ENCODE data around the gene OXCT2. TPM values are rescaled to one million over a fixed set of nuclear protein-coding genes. Genes with fewer than 3 reads are reported as not detected.
A peak's percentile ranks its signal among the peaks of the same experiment; 100 is the strongest.

Gene OXCT2
- polyA plus RNA-seq, 1 donor (not counting 4 experiments of a cell fraction or from before 2014, with no cell fraction given) = not detected

DNA sequence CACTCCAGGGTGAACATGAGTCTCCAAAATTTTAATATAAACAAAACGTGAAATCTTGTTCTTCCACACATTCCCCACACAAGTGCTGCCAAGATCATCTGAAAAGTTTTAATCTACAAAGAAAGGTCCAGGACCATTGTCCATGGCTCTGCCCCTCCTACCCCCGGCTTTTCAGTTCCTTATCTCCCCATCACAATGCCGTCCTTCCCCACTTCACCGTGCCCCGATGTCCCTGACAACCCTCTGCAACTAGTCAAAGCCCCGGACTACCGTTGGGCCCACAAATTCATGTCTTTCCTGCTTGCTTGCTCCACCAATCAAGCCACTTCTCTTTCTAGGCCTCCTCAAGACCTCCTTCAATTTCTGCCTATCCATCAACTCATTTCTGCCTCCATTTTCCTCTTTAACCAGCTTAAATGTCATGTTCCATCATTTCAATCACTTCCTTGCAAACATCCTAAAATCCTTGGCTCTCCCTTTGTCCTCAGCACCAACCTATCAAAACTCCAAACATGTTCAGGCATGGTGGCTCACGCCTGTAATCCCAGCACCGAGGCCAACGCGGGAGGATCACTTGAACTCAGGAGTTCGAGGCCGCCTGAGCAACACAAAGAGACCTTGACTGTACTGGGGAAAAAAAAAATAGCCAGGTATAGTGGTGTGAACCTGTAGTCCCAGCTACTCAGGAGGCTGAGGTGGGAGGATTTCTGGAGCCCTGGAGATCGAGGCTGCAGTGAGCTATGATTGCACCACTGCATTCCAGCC, 31.5 kb upstream of the OXCT2 start:
- Histone ChIP-seq H3K4me2 (ENCODE audit: control insufficient read depth, extremely low read depth, insufficient read depth, low read depth, low read length) (no peak overlapping the region), H3K4me3 (ENCODE audit: control insufficient read depth in 2 of 3, extremely low read depth in 1 of 3, insufficient read depth in 2 of 3, low read depth in 1 of 3, low read length in 3 of 3) (no peak overlapping the region), H3K4me1 (ENCODE audit: control insufficient read depth, extremely low read depth, insufficient read depth, low read length) (peaks cover 16% of the 10 kb centered on the region), H3K9ac (ENCODE audit: control insufficient read depth, extremely low read depth, insufficient read depth, low read length) (no peak overlapping the region), H3K27ac (ENCODE audit: control insufficient read depth, insufficient read depth, low read length) (no peak overlapping the region), H3K9me3 (ENCODE audit: control insufficient read depth, low read depth, low read length) (no peaks in the 10 kb centered on the region), H3K9me1 (ENCODE audit: control insufficient read depth, extremely low read depth, insufficient read depth, low read length) (no peaks in the 10 kb centered on the region), H4K20me1 (ENCODE audit: control insufficient read depth, extremely low read depth, insufficient read depth, low read length) (no peaks in the 10 kb centered on the region), H3K79me2 (ENCODE audit: control insufficient read depth, insufficient read depth, low read length) (no peaks in the 10 kb centered on the region), H2AFZ (ENCODE audit: control insufficient read depth, low read length) (no peak overlapping the region), H3K36me3 (ENCODE audit: control insufficient read depth in 2 of 2, extremely low read depth in 1 of 2, insufficient read depth in 2 of 2, low read length in 2 of 2) (no peaks in the 10 kb centered on the region), H3K27me3 (ENCODE audit: control insufficient read depth, extremely low read depth, insufficient read depth, low read length) (no peaks in the 10 kb centered on the region)
- TF ChIP-seq EZH2 (IDR thresholded peaks at IDR 0.05; ENCODE audit: low read length) = no peak
- TF ChIP-seq, protein P1, sequence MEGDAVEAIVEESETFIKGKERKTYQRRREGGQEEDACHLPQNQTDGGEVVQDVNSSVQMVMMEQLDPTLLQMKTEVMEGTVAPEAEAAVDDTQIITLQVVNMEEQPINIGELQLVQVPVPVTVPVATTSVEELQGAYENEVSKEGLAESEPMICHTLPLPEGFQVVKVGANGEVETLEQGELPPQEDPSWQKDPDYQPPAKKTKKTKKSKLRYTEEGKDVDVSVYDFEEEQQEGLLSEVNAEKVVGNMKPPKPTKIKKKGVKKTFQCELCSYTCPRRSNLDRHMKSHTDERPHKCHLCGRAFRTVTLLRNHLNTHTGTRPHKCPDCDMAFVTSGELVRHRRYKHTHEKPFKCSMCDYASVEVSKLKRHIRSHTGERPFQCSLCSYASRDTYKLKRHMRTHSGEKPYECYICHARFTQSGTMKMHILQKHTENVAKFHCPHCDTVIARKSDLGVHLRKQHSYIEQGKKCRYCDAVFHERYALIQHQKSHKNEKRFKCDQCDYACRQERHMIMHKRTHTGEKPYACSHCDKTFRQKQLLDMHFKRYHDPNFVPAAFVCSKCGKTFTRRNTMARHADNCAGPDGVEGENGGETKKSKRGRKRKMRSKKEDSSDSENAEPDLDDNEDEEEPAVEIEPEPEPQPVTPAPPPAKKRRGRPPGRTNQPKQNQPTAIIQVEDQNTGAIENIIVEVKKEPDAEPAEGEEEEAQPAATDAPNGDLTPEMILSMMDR (optimal IDR thresholded peaks at IDR 0.05 in 1 of 3, IDR thresholded peaks at IDR 0.05 in 1 of 3, conservative IDR thresholded peaks at IDR 0.05 in 1 of 3; ENCODE audit: extremely low read depth in 1 of 3, insufficient read depth in 2 of 3, low read length in 3 of 3) = no peak
- dilution Hi-C loops (cut with MboI; ENCODE audit: extremely low pct_ligation_motif_present, low sequenced_read_pairs) = no loop called here
- DNase-seq (ENCODE audit: low read depth, low spot score) = no peak
- no peak for FAIRE-seq

DNA sequence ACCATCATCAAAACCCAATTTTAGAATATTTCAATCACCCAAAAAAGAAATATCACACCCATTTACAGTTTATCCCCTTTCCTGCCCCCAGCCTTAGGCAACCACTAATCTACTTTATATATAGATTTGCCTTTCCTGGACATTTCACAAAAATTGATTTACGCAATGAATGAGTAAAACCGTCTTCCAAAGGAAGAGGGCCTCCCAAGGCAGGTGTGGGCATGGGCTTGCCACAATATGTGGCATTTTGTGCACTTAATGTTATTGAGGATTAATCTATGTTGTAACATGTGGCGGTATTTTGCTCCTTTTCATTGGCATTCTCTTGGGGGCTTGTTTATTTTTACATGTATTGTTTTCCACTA, 29.3 kb upstream of the OXCT2 start:
- no peaks in the 10 kb centered on the region for H3K79me2 ChIP-seq (ENCODE audit: control insufficient read depth, insufficient read depth, low read length)
- H3K27me3 ChIP-seq (ENCODE audit: control insufficient read depth, extremely low read depth, insufficient read depth, low read length) = no peaks in the 10 kb centered on the region
- dilution Hi-C loops (cut with MboI; ENCODE audit: extremely low pct_ligation_motif_present, low sequenced_read_pairs) = no loop called here
- no peak overlapping the region for H2AFZ ChIP-seq (ENCODE audit: control insufficient read depth, low read length)
- DNase-seq (ENCODE audit: low read depth, low spot score) = no peak
- peak overlapping the region; percentile 26 for H3K27ac ChIP-seq (ENCODE audit: control insufficient read depth, insufficient read depth, low read length)
- no peaks in the 10 kb centered on the region for H3K9me3 ChIP-seq (ENCODE audit: control insufficient read depth, low read depth, low read length)
- no peak overlapping the region for H3K9ac ChIP-seq (ENCODE audit: control insufficient read depth, extremely low read depth, insufficient read depth, low read length)
- no peaks in the 10 kb centered on the region for H3K36me3 ChIP-seq (ENCODE audit: control insufficient read depth in 2 of 2, extremely low read depth in 1 of 2, insufficient read depth in 2 of 2, low read length in 2 of 2)
- FAIRE-seq = no peak
- TF ChIP-seq EZH2 (IDR thresholded peaks at IDR 0.05; ENCODE audit: low read length) = no peak
- TF ChIP-seq, protein P1 (optimal IDR thresholded peaks at IDR 0.05 in 1 of 3, IDR thresholded peaks at IDR 0.05 in 1 of 3, conservative IDR thresholded peaks at IDR 0.05 in 1 of 3; ENCODE audit: extremely low read depth in 1 of 3, insufficient read depth in 2 of 3, low read length in 3 of 3) = no peak
- H3K4me2 ChIP-seq (ENCODE audit: control insufficient read depth, extremely low read depth, insufficient read depth, low read depth, low read length) = no peak overlapping the region
- no peak overlapping the region for H3K4me3 ChIP-seq (ENCODE audit: control insufficient read depth in 2 of 3, extremely low read depth in 1 of 3, insufficient read depth in 2 of 3, low read depth in 1 of 3, low read length in 3 of 3)
- peaks cover 16% of the 10 kb centered on the region for H3K4me1 ChIP-seq (ENCODE audit: control insufficient read depth, extremely low read depth, insufficient read depth, low read length)
- H3K9me1 ChIP-seq (ENCODE audit: control insufficient read depth, extremely low read depth, insufficient read depth, low read length) = no peaks in the 10 kb centered on the region
- no peaks in the 10 kb centered on the region for H4K20me1 ChIP-seq (ENCODE audit: control insufficient read depth, extremely low read depth, insufficient read depth, low read length)

Data from keratinocyte (primary cell).